Measurements from ENCODE around the gene IGLON5. TPM values are rescaled to one million over a fixed set of nuclear protein-coding genes. Genes with fewer than 3 reads are reported as not detected.
A peak's percentile ranks its signal among the peaks of the same experiment; 100 is the strongest.

IGLON5 gene
- total and polyA plus RNA-seq, 8 donors = 1.0 to 4.1 (median 2.3) TPM; not detected in 2

DNA sequence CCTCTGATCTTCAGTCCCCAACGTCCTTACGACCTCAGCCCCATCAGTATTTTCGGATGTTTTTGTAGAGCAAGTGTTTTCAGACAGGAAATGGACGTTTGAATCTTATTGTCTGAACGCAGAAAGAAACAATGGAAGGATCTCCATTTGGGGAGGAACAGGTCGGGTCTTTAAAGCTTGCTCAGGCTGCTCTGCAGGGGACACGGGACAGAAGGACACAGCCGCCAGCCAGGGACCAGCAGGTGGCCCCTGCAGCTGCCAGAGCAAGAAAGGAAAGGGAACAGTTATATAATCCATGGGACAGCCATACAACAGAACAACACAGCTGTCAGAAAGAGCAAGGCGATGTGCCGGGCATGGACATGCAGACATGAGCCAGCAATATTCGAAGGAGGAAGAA is 18.5 kb upstream of the IGLON5 start:
- intact Hi-C loops (cut with DNase I) = no loop called here
- H3K36me3 ChIP-seq = no peaks in the 10 kb centered on the region
- no peaks in the 10 kb centered on the region for H3K9me3 ChIP-seq
- H3K27me3 ChIP-seq = peaks cover 0 to 57% of the 10 kb centered on the region in 2 donors
- no peak overlapping the region for H3K4me3 ChIP-seq
- H3K4me1 ChIP-seq = no peaks in the 10 kb centered on the region
- DNase-seq (no peak), ATAC-seq (no peak)
- no peak overlapping the region for H3K27ac ChIP-seq
- TF ChIP-seq, protein P1, sequence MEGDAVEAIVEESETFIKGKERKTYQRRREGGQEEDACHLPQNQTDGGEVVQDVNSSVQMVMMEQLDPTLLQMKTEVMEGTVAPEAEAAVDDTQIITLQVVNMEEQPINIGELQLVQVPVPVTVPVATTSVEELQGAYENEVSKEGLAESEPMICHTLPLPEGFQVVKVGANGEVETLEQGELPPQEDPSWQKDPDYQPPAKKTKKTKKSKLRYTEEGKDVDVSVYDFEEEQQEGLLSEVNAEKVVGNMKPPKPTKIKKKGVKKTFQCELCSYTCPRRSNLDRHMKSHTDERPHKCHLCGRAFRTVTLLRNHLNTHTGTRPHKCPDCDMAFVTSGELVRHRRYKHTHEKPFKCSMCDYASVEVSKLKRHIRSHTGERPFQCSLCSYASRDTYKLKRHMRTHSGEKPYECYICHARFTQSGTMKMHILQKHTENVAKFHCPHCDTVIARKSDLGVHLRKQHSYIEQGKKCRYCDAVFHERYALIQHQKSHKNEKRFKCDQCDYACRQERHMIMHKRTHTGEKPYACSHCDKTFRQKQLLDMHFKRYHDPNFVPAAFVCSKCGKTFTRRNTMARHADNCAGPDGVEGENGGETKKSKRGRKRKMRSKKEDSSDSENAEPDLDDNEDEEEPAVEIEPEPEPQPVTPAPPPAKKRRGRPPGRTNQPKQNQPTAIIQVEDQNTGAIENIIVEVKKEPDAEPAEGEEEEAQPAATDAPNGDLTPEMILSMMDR (IDR thresholded peaks at IDR 0.05) = no peak

DNA sequence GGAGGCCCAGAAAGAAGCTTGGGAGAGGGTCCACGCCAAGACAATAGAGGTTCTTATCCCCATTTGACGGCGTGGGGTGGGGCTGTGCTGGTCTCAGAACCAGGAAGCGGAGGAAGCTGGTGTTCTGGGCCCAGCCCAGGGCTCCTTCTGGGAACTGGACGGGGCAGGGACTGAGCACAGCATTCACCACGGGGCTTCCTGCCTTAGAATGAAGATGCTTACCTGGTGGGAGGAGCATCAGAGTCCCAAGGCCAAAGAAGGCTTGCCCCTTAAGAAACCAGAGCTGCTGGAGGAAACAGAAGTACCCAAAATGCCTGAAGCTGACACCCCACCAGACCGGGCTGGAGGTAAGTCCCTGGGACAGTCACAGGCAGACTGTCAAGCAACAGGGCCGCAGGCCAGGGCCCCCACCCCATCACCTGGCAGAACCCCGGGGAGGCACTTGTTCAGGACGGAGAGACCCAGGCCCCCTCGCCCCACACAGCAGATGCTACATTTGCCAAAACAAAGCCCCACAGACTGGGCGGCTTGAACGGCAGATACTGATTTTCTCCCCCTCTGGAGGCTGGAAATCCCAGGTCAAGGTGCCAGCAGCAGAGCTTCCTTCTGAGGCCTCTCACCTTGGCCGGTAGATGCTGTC is 17.8 kb upstream of the IGLON5 start:
- H3K27me3 ChIP-seq = peaks cover 0 to 50% of the 10 kb centered on the region in 2 donors
- intact Hi-C loops (cut with DNase I) = no loop called here
- H3K4me3 ChIP-seq = no peak overlapping the region
- ATAC-seq = no peak
- no peaks in the 10 kb centered on the region for H3K4me1 ChIP-seq
- H3K9me3 ChIP-seq = no peaks in the 10 kb centered on the region
- no peak for DNase-seq
- no peak overlapping the region for H3K27ac ChIP-seq
- TF ChIP-seq, protein P1 (IDR thresholded peaks at IDR 0.05) = no peak
- H3K36me3 ChIP-seq = no peaks in the 10 kb centered on the region

DNA sequence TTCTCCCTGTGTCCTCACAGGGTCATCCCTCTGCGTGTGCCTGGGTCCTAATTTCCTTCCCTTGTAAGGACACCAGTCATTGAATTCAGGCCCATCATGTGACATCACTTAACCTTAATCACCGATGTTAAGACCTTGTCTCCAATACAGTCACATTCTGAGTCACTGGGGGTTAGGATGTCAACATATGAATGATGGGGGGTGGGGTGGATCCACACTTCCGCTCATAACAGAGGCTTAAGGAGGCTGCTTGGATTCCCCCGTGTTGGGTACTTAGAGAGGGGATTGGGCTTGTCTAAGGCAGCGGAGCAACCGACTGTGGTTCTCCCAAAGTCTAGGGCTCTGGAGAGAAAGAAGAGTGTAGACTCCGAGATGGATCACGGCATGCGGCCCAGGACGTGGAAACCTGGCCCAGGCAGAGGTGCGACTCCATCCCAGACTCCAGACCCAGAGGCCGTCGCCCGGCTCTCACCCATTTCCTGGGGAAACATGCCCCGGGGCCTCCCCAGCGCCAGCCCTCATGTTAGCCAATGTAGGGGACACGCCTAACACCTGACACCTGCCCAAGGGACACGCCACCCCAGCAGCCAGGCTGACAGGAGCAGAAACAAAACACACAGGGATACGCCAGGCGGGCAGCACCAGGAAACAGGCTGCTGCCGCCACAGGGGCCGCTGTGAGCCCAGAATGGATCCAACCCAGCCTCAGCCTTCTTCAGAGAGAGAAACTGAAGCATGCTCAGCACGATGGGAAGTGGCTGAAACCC is 17.1 kb upstream of the IGLON5 start:
- H3K27ac ChIP-seq = no peak overlapping the region
- H3K36me3 ChIP-seq = no peaks in the 10 kb centered on the region
- H3K27me3 ChIP-seq = peaks cover 0 to 53% of the 10 kb centered on the region in 2 donors
- no peak for ATAC-seq
- no peaks in the 10 kb centered on the region for H3K9me3 ChIP-seq
- no peak for DNase-seq
- H3K4me3 ChIP-seq = no peak overlapping the region
- TF ChIP-seq, protein P1 (IDR thresholded peaks at IDR 0.05) = no peak
- intact Hi-C loops (cut with DNase I) = no loop called here
- no peaks in the 10 kb centered on the region for H3K4me1 ChIP-seq

DNA sequence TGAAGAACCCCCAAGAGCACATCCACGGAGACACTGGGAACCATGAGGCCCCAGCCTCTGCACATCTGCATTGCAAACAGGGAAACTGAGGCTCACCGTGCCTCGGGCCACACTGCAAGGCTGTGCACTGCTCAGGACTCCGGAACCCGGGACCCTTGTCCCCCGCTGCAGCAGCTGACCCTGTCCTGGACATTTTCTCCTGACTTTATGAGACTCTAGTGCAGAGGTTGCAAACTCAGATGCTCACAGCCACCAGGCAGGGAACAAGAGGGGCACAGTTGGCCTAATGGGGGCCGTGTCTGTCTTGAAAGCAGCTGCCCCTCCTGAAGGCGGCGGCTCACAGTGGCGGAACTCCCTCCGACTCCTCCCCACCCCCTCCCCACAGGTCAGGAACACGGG is 16.5 kb upstream of the IGLON5 start:
- DNase-seq = no peak
- Histone ChIP-seq H3K27ac (no peak overlapping the region), H3K4me3 (no peak overlapping the region), H3K27me3 (peaks cover 0 to 55% of the 10 kb centered on the region in 2 donors), H3K36me3 (no peaks in the 10 kb centered on the region), H3K4me1 (no peaks in the 10 kb centered on the region), H3K9me3 (no peaks in the 10 kb centered on the region)
- no peak for ATAC-seq
- TF ChIP-seq, protein P1 (IDR thresholded peaks at IDR 0.05) = no peak
- intact Hi-C loops (cut with DNase I) = no loop called here

DNA sequence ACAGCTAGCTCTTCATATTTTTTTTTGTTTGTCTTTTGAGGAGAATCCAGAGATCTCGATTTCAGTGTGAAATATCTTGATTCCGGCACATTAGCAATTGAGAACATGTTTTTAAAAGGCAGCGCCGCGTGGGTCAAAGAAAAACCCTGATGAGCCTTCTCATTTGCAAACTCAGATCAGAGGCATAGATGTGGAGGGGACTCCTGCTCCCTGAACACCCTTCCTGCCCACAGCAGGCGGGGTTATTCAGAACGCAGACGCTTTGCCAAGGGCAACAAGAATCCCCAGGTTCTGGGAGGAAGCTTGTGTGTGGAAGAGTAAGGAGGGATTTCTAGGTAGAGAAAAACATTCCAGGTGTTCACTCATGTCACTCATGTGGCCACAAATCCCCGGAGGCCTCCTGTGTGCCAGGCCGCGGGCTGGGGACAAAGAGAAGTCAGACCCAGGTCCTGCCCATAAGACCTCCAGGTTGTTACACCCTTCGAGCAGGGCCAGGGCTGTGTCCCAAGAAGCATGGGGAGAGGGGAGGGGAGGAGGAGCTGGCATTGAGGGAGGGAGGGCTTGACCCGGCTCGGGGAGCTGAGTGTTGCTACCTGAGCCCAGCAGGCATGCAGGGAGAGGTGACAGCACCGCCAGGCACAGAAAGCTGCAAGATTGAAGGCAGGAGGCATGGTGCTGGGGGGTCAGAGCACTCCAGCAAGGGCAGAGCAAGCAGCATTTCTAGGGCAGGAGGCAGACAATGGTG is 15.9 kb upstream of the IGLON5 start:
- intact Hi-C loops (cut with DNase I) = no loop called here
- Histone ChIP-seq H3K9me3 (no peaks in the 10 kb centered on the region), H3K4me1 (no peaks in the 10 kb centered on the region), H3K27ac (no peak overlapping the region), H3K36me3 (no peaks in the 10 kb centered on the region), H3K27me3 (peaks cover 0 to 59% of the 10 kb centered on the region in 2 donors), H3K4me3 (no peak overlapping the region)
- ATAC-seq (no peak), DNase-seq (peak in 1 of 4 donors; percentile 63)
- TF ChIP-seq, protein P1 (IDR thresholded peaks at IDR 0.05) = no peak

Data from left lung (tissue), 10 donors.